Activated naive CD4-positive, alpha-beta T cell treated with anti-CD3 and anti-CD28 coated beads, Interleukin-2, amount 50 U/mL, for 72 hours (primary cell): ENCODE measurements around the gene RUNX1. TPM values are rescaled to one million over a fixed set of nuclear protein-coding genes. Genes with fewer than 3 reads are reported as not detected.
A peak's percentile ranks its signal among the peaks of the same experiment; 100 is the strongest.

Source experiments
- ATAC-seq, 2 donors: fragments of 150-1000 bp; cut with Tn5 transposase; 2 replicates each; pipeline ENCODE4 v1.10.0; 2021; ENCODE audit warnings: mild to moderate bottlenecking in 2 of 2, moderate library complexity in 2 of 2
- DNase-seq, 2 donors: peaks; one replicate each; pipeline ENCODE4 v3.0.0; 2021 to 2022; ENCODE audit warnings: low spot score in 2 of 2
- H3K27ac Mint-ChIP-seq, 2 donors: one replicate each; pipeline ENCODE4 v1.8.0; 2022; ENCODE audit warnings: mild to moderate bottlenecking in 2 of 2, mixed read lengths in 2 of 2
- H3K36me3 Mint-ChIP-seq, 2 donors: one replicate each; pipeline ENCODE4 v1.8.0; 2022; ENCODE audit warnings: mixed read lengths in 2 of 2
- H3K9me3 Mint-ChIP-seq, 2 donors: one replicate each; pipeline ENCODE4 v1.8.0; 2022; ENCODE audit warnings: mixed read lengths in 2 of 2
- total RNA-seq, 2 donors: library from RNA; stranded (reverse); gene quantifications; one replicate each; pipeline ENCODE4 v1.2.3, GENCODE V29; 2022

Gene RUNX1
- total RNA-seq, 2 donors from 2014 or later: 44.9 to 80.4 TPM

DNA sequence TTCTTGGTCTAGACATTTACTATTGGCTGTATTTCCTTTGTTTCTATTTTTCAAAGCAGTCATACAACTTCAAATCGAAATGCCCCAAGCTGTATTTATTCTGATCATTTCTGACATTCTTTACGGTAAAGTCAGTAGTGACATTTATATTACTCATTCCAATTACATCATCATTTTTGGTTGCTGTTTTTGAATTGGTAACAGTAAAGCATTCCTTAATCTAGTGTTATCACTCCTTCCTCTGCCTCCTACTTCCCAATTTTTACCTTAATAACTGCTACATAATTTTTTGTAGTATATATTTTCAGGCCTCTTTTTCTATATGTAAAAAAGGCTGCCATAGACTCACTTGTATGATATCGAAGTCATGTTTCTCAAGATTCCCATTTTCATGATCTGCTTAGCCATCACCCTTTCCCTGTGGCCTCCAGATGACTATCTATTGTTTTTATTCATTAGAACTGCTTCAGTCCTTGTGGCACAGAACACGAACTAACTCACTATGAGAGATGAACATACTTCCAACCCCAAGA is 167.2 kb downstream of the RUNX1 start:
- H3K27ac Mint-ChIP-seq: peak overlapping the region; percentile 67 to 74
- peaks cover 49 to 57% of the 10 kb centered on the region in 2 donors for H3K36me3 Mint-ChIP-seq
- ATAC-seq (peak; percentile 50 to 57), DNase-seq (no peak)
- H3K9me3 Mint-ChIP-seq: no peaks in the 10 kb centered on the region

GRCh38 chr21:34881421-34881820 is 167.7 kb downstream of the RUNX1 start:
- H3K36me3 Mint-ChIP-seq: peaks cover 45 to 56% of the 10 kb centered on the region in 2 donors
- ATAC-seq: no peak

DNA sequence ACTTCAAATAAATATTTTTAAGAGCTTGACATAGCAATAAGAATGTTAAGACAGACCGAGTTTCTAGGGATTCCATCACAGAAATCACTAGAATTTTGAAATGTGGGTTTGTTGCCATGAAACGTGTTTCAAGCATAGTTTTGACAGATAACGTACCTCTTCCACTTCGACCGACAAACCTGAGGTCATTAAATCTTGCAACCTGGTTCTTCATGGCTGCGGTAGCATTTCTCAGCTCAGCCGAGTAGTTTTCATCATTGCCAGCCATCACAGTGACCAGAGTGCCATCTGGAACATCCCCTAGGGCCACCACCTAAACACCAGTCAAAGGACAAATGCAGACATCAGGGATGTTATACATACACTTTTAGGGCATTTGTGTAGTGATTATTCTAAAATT is 168.7 kb downstream of the RUNX1 start:
- no peak for ATAC-seq
- H3K9me3 Mint-ChIP-seq: no peaks in the 10 kb centered on the region
- H3K27ac Mint-ChIP-seq: no peak overlapping the region
- H3K36me3 Mint-ChIP-seq: peaks cover 37 to 58% of the 10 kb centered on the region in 2 donors
- DNase-seq: no peak

More at GRCh38 chr21:34881421-34881820, 167.7 kb downstream of the RUNX1 start:
- H3K27ac Mint-ChIP-seq: peak overlapping the region in 1 of 2 donors; percentile 74
- no peak for DNase-seq
- no peaks in the 10 kb centered on the region for H3K9me3 Mint-ChIP-seq

GRCh38 chr21:34878940-34879339 is 170.2 kb downstream of the RUNX1 start:
- H3K9me3 Mint-ChIP-seq: no peaks in the 10 kb centered on the region
- H3K36me3 Mint-ChIP-seq: peaks cover 35 to 67% of the 10 kb centered on the region in 2 donors
- DNase-seq: no peak
- no peak for ATAC-seq
- peak overlapping the region in 1 of 2 donors; percentile 39 for H3K27ac Mint-ChIP-seq

- Mint-ChIP-seq H3K27ac (peak overlapping the region in 1 of 2 donors; percentile 39), H3K36me3 (peaks cover 33 to 66% of the 10 kb centered on the region in 2 donors), H3K9me3 (no peaks in the 10 kb centered on the region)
- no peak for DNase-seq
- no peak for ATAC-seq
Observed at GRCh38 chr21:34878501-34878900, 170.6 kb downstream of the RUNX1 start.

GRCh38 chr21:34877485-34878128 is 171.5 kb downstream of the RUNX1 start:
- ATAC-seq (no peak), DNase-seq (no peak)
- peaks cover 24 to 62% of the 10 kb centered on the region in 2 donors for H3K36me3 Mint-ChIP-seq
- peak overlapping the region in 1 of 2 donors; percentile 84 for H3K27ac Mint-ChIP-seq
- H3K9me3 Mint-ChIP-seq: no peaks in the 10 kb centered on the region

GRCh38 chr21:34875830-34876229 is 173.3 kb downstream of the RUNX1 start:
- DNase-seq (no peak), ATAC-seq (no peak)
- no peak overlapping the region for H3K27ac Mint-ChIP-seq
- peaks cover 16 to 56% of the 10 kb centered on the region in 2 donors for H3K36me3 Mint-ChIP-seq
- no peaks in the 10 kb centered on the region for H3K9me3 Mint-ChIP-seq

- ATAC-seq: no peak
- DNase-seq: no peak
- Mint-ChIP-seq H3K9me3 (no peaks in the 10 kb centered on the region), H3K36me3 (peaks cover 16 to 48% of the 10 kb centered on the region in 2 donors), H3K27ac (no peak overlapping the region)
Observed at GRCh38 chr21:34874684-34875513, 174.2 kb downstream of the RUNX1 start.

DNA sequence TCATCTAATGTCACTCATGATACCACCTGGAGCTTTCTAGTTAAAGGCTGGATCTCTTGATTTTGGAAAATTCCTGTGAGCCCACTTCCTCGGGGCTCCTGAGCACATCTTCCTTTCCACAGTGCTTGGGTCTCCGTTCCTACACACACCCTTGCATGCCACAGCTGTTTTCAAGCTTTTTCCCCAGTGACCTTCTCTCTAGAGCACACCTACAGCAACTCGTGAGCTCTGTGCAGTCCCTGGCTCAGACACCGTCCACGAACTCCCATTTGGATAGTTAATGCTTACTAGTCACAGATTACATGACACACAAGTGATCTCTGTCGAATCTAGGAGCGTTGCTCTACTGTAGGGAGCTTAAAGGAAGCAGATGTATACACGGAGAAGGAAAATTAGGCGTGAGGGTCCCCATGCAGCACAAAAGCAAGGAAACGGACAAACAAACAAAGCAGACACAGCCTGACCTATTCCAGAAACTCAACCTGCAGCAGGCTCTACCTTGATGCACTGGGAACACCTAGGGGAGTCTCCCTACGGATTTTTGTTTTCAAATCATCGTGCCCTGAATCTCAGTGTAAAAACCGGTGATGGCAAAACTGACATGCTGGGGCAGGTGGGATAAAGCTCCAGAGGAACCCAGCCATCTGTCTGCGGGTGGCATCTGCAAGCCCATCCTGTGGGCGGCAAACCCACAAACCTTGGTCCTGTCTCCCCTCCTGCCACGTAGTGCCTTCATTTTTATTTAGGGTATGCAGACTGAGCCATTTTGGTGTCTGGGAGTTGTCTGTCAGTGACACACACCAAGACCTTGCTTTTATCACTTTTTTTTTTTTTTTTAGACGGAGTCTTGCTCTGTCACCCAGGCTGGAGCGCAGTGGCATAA is 177.8 kb downstream of the RUNX1 start:
- H3K9me3 Mint-ChIP-seq: no peaks in the 10 kb centered on the region
- no peak overlapping the region for H3K27ac Mint-ChIP-seq
- ATAC-seq: no peak
- peaks cover 6 to 39% of the 10 kb centered on the region in 2 donors for H3K36me3 Mint-ChIP-seq
- DNase-seq: no peak

- ATAC-seq: no peak
- Mint-ChIP-seq H3K9me3 (no peaks in the 10 kb centered on the region), H3K36me3 (peaks cover 10 to 39% of the 10 kb centered on the region in 2 donors), H3K27ac (no peak overlapping the region)
- no peak for DNase-seq
Observed at GRCh38 chr21:34870246-34870645, 178.9 kb downstream of the RUNX1 start.

DNA sequence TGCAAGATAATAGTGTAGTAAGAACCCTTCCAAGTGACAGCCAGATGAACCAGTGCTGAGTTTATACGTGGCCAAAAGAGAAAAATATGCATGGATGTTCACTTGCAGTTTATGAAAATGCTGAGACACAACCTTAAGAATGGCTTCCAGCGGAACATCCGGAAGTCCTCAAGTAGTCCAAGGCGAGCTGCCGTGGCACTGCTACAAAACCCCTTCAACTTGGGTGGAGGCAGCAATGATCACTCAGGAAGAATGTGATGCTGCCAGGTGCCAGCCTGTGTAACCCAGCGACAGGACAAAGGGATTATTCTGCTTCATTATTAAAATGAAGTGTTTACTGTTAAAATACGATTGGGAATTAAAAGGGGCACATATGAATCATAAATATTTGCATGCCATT is 179.6 kb downstream of the RUNX1 start:
- Mint-ChIP-seq H3K36me3 (peaks cover 17 to 39% of the 10 kb centered on the region in 2 donors), H3K9me3 (no peaks in the 10 kb centered on the region), H3K27ac (no peak overlapping the region)
- ATAC-seq (no peak), DNase-seq (no peak)

GRCh38 chr21:34867785-34868184 is 181.3 kb downstream of the RUNX1 start:
- H3K36me3 Mint-ChIP-seq: peaks cover 20 to 45% of the 10 kb centered on the region in 2 donors
- no peaks in the 10 kb centered on the region for H3K9me3 Mint-ChIP-seq
- no peak for DNase-seq
- ATAC-seq: no peak
- peak overlapping the region in 1 of 2 donors; percentile 70 for H3K27ac Mint-ChIP-seq

- Mint-ChIP-seq H3K9me3 (no peaks in the 10 kb centered on the region), H3K27ac (peak overlapping the region; percentile 75 to 85), H3K36me3 (peaks cover 31 to 58% of the 10 kb centered on the region in 2 donors)
- peak; percentile 90 to 96 for ATAC-seq
- peak; percentile 57 to 84 for DNase-seq
Observed at GRCh38 chr21:34865400-34866241, 183.5 kb downstream of the RUNX1 start.

DNA sequence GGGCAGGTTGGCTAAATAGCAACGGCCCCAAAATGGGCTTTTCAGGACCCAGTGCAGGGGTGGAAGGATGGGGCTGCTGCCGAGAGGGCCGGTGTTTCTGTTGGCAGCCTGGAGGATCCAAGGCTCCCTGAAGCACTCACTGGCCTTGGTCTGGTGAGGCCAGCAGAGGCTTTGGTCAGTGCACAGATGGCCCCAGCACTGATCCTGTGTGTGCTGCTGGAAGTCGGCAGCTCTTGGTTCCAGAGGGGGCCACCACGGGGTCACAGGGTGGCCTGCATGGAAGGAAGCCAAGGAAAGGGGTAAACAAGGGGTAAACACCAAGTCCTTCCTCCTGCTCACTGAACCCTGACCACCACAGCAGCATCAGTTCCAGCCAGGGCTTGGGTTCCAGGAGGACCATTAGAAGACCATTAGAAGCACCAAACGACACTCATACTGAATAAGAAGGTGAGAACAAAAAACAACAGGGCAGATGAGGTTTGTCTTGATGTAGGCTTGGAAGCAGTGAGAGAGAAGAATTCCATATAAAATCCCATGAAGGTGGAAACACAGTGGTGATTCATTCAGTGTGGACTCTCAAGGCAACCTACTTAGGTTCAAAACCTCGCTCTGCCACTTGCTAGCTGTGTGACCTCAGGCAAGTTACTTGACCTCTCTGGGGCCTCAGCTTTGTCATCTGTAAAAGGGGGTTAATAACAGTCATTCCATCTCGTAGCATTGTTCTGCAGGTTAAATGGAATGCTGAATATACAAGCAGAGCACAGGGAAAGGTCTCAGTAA is 184.5 kb downstream of the RUNX1 start:
- Mint-ChIP-seq H3K9me3 (no peaks in the 10 kb centered on the region), H3K36me3 (peaks cover 35 to 56% of the 10 kb centered on the region in 2 donors), H3K27ac (peak overlapping the region; percentile 51 to 78)
- ATAC-seq: no peak
- DNase-seq: no peak

DNA sequence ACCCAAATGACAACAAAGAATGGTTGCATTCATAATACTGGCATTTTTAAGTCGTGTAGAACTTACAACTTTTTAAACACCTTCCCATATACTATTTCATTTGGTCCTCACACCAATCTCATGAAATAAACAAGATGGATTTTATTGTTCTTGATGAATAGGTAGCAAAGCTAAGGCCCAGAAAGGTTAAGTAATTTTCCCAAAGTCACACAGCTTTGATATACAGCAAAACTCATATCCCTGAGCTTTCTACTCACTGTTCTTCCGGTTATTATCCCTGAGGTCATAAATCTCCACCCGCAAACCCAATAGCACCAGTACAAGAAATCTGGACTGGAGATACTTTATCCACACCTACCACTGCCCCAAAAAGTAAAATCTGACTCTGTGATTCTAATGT is 186.2 kb downstream of the RUNX1 start:
- peaks cover 43 to 56% of the 10 kb centered on the region in 2 donors for H3K36me3 Mint-ChIP-seq
- no peak for ATAC-seq
- no peaks in the 10 kb centered on the region for H3K9me3 Mint-ChIP-seq
- no peak for DNase-seq
- H3K27ac Mint-ChIP-seq: no peak overlapping the region
